Measurements from ENCODE around the gene TTC34. TPM values are rescaled to one million over a fixed set of nuclear protein-coding genes. Genes with fewer than 3 reads are reported as not detected.

Gene TTC34
- total and polyA plus RNA-seq, 9 donors: 0.12 to 3.2 (median 2.2) TPM

- TF ChIP-seq EP300 (IDR thresholded peaks at IDR 0.05): no peak
- TF ChIP-seq CTCF (IDR thresholded peaks at IDR 0.05): no peak
- no peak for TF ChIP-seq POLR2A (IDR thresholded peaks at IDR 0.05)
- 75 to 77% (median 76%) methylated on average over 15 to 16 of the region's 16 CpGs for WGBS, 3 donors
- no peak within 1 kb of the TSS for H3K4me3 ChIP-seq
- no peak within 1 kb of the TSS for H3K27ac ChIP-seq
- H3K4me1 ChIP-seq (ENCODE audit: insufficient read depth): peaks cover 15% of the 10 kb centered on the region
- H3K9me3 ChIP-seq: peaks cover 0 to 6% of the 10 kb centered on the region in 2 donors
- intact Hi-C loops (cut with DNase I): loop anchor here in 1 of 4 donors (10.0 kb wide), 1 partner anchor 218 kb away; the partner anchor contains the start of gene PEX10
- peak in 1 of 5 donors; percentile 13 for DNase-seq
- H3K36me3 ChIP-seq: no peaks in the 10 kb centered on the region
- H3K27me3 ChIP-seq: peaks cover 2% of the 10 kb centered on the region
Measured at GRCh38 chr1:2632561-2633361, 168.7 kb downstream of the TTC34 start, which contains the start of gene MMEL1. MMEL1 (minus strand) TSS chr1:2633016; CDS start chr1:2629484, 3,532 bp downstream.

- peaks cover 2% of the 10 kb centered on the region for H3K27me3 ChIP-seq
Measured at GRCh38 chr1:2632051-2632430, 169.5 kb downstream of the TTC34 start.

GRCh38 chr1:2631136-2632050 is 170.1 kb downstream of the TTC34 start:
- DNase-seq: peak in 1 of 5 donors; percentile 10
- WGBS, 3 donors: 72 to 73% (median 72%) methylated on average over 24 of the region's 24 CpGs
- Histone ChIP-seq H3K27me3 (peaks cover 2% of the 10 kb centered on the region), H3K9me3 (peaks cover 0 to 2% of the 10 kb centered on the region in 2 donors), H3K4me1 (ENCODE audit: insufficient read depth) (peaks cover 15% of the 10 kb centered on the region), H3K36me3 (no peaks in the 10 kb centered on the region), H3K4me3 (no peak overlapping the region), H3K27ac (no peak overlapping the region)
- intact Hi-C loops (cut with DNase I): loop anchor here in 1 of 4 donors (10.0 kb wide), 1 partner anchor 217 kb away; the partner anchor contains the start of gene PEX10
- TF ChIP-seq CTCF (IDR thresholded peaks at IDR 0.05): no peak
- TF ChIP-seq EP300 (IDR thresholded peaks at IDR 0.05): no peak
- no peak for TF ChIP-seq POLR2A (IDR thresholded peaks at IDR 0.05)

More at GRCh38 chr1:2632051-2632430, 169.5 kb downstream of the TTC34 start:
- Histone ChIP-seq H3K36me3 (no peaks in the 10 kb centered on the region), H3K4me1 (ENCODE audit: insufficient read depth) (peaks cover 15% of the 10 kb centered on the region), H3K4me3 (no peak overlapping the region), H3K27ac (no peak overlapping the region), H3K9me3 (peaks cover 0 to 6% of the 10 kb centered on the region in 2 donors)
- WGBS, 3 donors: 42 to 48% (median 48%) methylated on average over 8 of the region's 8 CpGs
- no peak for DNase-seq
- intact Hi-C loops (cut with DNase I): loop anchor here in 1 of 4 donors (10.0 kb wide), 1 partner anchor 217 kb away; the partner anchor contains the start of gene PEX10
- TF ChIP-seq EP300 (IDR thresholded peaks at IDR 0.05) (no peak), POLR2A (IDR thresholded peaks at IDR 0.05) (no peak), CTCF (IDR thresholded peaks at IDR 0.05) (no peak)

GRCh38 chr1:2630498-2631135 is 170.9 kb downstream of the TTC34 start:
- no peak for DNase-seq
- Histone ChIP-seq H3K27me3 (peaks cover 2% of the 10 kb centered on the region), H3K27ac (no peak overlapping the region), H3K9me3 (no peaks in the 10 kb centered on the region), H3K36me3 (no peaks in the 10 kb centered on the region), H3K4me3 (no peak overlapping the region), H3K4me1 (ENCODE audit: insufficient read depth) (peaks cover 15% of the 10 kb centered on the region)
- TF ChIP-seq CTCF (IDR thresholded peaks at IDR 0.05) (no peak), POLR2A (IDR thresholded peaks at IDR 0.05) (no peak), EP300 (IDR thresholded peaks at IDR 0.05) (no peak)
- WGBS, 3 donors: 89 to 92% (median 89%) methylated on average over 35 of the region's 35 CpGs
- intact Hi-C loops (cut with DNase I): loop anchor here in 1 of 4 donors (10.0 kb wide), 1 partner anchor 216 kb away; the partner anchor contains the start of gene PEX10

All from ovary (tissue), 9 donors.